HG03520 (cell line): ENCODE results near the gene CNIH3.

Experiments used
- ATAC-seq: cut with Tn5 transposase; IDR thresholded peaks from one replicate; pipeline ENCODE4 v1.9.1; 2021; ENCODE audit warnings: mild to moderate bottlenecking, moderate library complexity; ENCODE audit not compliant: unreplicated experiment

Gene CNIH3

DNA sequence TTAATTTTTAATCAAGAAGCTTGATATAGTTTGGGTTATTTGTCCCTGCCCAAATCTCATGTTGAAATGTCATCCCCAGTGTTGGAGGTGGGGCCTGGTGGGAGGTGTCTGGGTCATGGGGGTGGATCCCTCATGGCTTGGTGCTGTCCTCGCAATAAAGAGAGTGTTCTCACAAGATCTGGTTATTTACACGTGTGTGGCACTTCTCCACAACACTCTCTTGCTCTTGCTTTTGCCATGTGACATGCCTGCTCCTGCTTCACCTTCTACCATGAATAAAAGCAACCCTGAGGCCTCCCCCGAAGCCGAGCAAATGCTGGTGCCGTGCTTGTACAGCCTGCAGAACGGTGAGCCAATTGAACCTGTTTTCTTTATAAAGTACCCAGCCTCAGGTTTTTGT is 2.6 kb upstream of the CNIH3 start:
- no peak for ATAC-seq

DNA sequence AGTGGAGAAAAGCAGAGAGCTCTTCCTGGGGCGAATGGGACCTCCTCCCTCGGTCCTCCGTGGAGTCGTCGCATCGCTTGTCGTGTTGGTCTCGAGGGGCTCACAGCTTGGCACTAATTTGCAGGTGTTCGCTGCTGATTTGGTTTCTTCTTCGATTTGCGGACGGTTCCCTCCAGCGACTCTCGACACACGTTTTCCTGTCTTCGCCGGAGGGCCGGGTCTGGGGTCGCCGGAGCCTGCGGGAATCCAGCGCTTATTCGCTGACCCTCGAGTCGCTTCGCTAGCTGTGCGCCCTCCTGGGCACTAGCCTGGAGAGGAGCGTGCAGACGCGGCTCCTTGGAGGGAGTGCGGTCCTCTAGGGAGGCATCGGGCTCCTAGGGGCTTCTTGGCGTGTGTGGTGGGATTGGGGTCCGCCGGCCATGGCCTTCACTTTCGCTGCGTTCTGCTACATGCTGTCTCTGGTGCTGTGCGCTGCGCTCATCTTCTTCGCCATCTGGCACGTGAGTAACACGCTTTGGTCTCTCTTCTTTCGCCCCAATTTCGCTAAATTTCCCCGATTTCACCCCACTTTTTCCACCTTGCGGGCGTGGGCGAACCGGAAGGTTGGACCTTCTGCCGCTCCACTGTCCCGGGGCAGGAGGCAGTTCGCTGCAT is 766 bp downstream of the CNIH3 start:
- ATAC-seq = no peak

DNA sequence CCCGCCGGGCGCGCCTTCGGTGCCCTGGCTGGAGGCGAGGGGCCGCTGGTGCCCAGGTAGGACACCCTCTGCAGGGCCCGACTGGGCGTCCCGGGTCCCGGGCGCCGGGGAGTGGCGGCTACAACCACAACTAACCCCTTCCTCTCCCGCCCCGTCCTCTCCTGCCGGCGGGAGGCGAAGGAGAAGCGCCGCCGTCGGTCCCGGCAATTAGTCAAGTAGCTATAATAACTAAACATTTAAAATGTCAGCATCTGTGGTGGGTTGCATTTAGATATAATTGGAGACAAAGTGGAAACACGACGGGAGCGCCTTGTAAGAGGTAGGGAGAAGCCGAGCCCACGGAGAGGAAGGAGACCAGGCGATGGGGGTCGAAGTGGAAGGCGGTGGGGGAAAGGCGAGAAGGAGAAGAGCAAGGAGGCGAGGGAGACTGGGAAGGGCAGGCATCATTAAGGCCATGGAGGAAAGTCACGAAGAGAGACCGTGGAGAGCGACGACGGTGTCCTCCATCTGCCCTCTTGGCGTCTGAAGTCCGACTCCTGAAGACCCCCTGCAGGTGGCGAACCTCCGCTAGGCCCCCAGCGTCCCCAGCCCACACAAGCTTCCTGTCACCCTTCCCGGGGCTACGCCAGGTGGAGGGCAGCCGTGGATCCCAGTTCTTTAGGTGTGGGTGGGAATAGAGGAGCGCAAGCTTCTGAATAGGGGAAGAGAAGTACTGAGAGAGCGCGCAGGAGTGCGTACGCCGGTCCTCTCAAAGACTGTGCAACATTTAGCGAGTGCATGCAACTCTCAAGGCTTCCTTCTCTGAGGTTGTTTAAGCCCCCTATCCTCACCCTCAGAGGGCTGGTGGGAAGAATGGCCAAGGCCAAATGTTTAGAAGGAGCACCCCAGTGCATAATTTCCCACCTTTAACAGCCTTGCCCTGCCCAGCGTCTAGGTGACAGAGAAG is 1.6 kb downstream of the CNIH3 start:
- no peak for ATAC-seq

DNA sequence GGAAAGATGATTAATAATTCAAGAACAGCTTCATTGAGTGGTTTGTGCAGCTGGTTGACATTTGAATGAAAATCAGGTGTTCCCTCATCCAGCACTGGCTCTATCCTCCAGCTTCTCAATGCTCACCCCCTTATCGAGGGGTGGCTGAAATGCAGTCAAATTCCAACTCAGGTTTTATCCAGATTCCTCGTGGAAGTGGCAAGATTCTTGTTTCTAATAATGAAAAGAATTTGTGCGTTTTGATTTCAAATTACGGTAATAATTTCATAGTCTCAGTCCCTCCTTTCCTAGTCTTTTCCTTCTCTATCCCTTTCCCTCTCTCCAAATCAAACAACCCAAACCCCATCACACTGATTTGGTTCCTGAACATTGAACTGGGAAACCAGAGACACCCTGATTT is 3.1 kb downstream of the CNIH3 start:
- no peak for ATAC-seq

DNA sequence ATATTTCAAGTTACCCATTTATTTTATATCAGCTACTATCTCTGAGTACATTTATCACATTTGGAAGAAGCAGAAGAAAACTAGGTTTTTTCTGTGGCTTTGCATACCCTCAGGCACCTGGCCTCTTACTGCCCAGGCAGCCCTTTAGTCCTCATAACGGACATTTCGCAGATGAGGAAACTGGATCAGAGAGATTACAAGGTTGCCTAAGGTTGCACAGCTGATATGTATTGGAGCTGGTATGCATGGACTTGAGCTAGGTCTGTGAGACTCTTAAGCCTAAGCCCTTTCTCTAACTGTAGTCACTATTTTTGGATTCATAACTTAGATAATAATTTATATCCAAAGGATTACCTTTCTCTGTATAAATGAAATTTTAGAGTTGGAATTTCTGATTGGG is 4.0 kb downstream of the CNIH3 start:
- no peak for ATAC-seq

DNA sequence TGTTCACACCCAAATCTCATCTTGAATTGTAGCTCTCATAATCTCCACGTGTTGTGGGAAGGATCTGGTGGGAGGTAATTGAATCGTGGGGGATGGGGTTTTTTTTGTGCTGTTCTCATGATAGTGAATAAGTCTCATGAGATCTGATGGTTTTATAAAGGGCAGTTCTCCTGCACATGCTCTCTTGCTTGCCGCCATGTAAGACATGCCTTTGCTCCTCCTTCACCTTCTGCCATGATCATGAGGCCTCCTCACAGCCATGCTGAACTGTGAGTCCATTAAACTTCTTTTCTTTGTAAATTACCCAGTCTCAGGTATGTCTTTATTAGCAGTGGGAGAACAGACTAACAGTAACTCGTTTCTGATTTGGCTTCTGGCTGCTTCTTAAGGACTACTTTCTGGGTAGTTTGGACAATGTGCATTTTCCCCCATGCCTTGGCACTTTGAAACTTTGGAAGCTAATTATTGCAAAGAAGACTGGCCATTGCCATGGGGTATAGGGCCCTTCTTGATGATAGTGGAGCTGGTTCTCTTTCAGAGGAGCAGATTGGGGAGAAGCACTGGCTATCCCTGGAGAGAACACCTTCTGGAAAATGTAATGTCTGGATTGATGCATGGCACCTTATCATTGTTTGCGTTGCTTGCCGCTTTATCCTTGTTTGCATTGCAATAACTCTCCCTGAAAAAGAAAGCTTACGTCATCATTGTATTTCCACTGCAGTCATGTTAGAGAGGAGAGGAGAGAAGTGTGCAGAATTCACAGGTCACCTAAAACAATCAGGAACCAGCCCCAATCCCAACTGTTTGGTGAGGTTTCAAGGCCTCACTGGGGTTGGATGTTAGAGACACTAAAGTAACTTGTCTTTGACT is 5.9 kb downstream of the CNIH3 start:
- ATAC-seq = no peak

DNA sequence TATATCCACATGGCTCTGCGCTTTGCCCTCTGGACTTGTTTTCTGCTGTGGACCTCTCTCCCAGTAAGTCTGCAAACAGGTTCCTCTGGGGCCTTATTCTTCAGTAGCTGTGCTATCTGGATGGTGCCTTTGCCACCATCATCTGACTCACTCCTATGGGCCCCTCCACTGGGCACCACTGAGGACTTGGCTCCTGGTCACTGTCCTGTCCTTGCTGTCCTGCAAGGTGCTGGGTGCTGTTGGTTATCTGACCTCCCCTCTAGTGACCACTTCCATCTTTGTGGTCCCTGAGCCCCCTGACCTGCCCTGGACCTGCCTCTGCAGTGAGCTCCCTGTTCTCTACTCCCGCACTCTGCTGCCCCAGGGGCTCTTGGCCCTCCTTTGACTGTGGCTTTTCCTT is 6.7 kb downstream of the CNIH3 start:
- no peak for ATAC-seq

DNA sequence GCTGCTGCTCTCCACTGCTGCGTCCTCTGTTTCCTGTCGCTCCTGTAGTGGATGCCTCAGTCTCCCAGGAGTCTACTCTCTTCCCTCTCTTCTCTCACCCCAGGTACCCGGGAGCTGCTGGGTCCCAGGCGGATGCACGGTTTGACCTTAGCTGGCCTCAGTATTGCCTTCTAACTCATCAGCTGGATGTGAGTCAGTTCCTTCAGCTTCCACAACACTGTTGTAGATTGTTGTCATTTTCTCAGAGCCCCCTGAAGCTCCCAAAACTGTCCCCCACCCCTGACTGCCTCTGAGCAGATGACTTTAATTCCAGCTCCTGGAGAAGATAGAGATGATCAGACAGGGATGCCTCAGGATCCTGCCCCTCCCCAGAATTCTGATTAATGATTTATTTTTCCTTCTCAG is 7.2 kb downstream of the CNIH3 start:
- no peak for ATAC-seq

DNA sequence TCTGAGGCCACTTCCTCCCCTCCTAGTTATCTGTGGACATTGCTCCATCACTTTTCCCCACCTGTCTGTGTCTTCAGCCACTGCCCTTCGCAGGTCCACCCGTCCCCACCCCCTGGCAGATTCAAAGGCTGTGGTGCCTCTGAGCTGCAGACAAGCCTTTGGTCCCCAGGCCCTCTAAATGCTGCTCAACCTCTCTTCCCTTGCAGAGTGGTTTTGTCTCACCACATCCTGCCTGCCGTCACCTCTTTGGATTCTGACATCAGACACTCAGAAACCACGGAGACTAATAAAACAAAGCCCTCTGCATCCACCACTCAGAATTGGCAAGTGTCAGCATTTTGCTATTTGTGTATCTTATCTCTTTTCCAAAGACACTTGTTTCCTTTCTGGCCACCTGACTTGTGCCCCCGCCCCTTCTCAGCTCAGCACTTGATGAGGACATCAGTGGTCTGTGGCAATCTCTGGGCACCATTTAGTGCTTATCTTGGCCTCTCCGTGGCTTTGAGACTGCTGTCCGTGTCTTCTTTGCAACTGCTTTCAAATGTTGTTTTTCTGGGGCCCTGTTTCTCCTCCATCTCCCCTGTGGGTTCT is 7.7 kb downstream of the CNIH3 start:
- peak; percentile 94 for ATAC-seq

DNA sequence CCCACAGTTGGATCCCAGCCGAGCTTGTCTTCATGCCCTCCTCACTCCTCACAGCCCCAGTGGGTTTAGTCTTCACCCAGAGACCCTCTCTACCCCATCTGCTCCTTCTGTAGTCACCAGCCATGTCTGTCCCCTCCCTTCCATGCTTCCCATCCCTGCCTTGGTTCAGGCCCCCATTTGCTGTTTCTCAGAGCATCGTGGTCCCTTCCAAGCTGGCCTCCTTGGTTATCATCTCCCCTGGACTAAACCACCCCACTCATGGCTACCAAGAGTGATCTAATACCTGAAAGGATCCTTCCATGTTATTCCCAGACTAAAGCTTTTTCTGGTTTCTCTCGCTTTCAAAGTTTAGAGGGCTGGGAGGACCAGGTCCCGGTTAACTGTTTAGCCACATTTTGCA is 8.3 kb downstream of the CNIH3 start:
- ATAC-seq = no peak

DNA sequence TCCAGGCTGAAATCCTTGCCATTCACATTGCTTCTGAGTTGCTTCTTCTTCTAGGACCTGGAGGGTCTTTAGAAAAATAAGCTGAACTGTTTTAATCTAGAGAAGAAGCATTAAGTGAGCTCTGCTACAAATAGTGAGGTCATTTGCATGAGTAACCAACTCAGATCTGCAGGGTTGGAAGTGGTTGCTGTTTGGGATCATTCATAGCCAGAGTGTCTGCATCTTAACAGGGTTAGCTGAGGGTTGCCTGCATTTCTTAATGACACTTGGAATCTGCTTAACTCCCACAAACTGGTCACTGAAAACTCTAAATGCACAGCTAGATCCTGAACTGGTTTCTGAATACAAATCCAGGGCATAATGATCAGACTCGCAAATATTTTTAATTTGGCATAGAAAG is 9.9 kb downstream of the CNIH3 start:
- no peak for ATAC-seq

DNA sequence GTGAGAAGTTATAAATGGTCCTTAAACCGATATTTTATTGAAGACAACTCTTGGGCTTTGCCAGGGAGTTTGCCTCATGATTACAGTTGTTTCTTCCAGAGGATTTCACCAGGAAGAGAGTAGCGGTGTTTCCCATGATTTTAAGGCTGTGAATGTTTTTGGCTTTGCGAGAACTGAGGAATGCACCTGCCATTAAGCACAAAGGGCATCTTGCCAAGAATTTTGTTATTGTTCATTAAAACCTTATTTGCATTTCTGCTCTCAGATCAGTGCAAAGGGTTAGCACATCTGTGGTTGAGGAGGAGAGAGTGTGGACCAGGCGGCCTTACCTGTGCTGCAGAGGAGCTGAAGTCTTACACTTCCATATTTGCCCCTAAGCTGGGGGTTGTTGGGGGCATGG is 13.8 kb downstream of the CNIH3 start:
- no peak for ATAC-seq

DNA sequence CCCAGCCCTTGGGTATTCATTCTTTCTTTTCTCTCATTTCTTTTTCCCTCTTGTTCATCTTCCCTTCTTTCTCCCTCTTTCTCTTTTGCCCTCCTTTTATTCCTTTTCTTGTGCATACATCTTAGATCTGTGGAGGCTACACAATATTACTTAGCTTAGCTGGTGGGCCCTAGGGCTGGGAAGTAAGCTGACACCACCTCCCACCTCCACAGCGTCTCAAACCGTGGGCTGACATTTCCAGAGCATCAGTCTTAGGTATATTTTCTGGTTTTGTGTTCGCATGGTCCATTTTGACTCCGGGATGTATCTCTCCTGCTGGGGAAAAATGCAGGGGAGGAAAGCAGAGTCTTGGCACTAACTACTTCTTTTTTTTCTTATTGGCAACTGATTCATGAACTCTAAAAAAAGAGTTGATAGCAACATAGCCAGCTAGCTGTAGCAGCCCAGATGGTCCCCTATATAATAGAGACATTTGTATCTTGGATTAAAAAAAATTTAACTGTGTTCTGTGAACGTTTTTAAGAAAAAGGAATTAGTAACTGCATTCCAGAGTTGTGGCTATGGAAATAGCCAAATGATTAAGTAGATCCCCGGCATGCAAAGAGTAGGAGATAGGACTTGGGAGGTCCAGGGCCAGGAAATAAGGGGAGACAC is 15.5 kb downstream of the CNIH3 start:
- no peak for ATAC-seq

DNA sequence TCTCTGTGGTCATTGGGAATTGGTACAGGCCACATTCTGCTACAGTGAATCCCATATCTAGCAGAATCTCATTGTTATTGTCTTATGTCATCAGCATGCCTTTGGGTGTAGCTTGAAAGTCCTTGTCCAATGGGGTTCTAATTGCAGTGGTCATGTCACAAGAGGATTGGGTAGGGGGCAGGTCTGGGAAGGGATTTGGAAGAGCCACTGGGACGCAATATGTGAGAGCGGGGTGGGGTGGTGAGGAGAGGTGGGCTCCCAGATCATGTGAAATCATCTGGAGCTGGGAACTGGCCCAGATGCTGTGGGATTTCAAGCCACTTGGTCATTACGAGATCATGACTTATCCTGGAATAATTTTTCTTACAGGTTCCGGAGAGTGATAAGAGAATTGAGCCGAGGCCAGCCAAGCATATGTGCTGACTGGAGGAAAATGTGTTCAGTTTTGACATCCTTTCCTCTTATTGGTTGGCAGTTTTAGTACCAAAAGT is 16.3 kb downstream of the CNIH3 start:
- no peak for ATAC-seq

DNA sequence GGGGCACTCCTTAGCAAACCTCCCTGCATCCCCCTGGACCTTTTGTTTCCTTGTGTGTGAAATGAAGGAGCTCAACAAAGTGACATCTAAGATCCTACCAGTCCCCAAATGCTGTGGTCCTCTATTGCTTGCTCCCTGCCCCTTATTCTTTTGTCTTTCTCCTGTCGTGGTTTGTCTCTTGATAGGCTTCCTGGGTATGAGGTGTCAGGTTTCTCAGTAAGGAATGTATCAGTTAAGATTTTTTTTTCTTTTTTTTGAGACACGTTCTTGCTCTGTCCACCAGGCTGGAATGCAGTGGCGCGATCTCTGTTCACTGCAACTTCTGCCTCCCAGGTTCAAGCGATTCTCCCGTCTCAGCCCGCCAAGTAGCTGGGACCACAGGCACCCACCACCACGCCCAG is 16.8 kb downstream of the CNIH3 start:
- ATAC-seq = no peak

DNA sequence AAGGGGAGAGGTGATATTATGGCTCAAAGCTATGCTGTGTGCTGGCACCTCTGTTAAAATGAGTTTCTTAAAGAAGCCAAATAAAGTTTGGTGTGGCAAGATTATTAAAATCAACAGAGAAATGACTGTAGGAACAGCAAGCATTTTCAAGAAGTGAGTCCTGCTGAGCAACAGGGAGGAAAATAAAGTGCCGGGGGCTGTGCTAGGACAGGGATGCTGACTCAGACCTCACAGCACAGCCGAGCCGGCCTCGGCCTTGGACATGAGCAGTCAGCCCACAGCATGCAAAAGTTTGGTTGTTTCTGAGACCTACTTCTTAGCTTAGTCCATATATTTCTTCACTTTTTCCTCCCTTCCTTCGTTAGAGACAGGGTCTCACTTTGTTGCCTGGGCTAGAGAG is 19.2 kb downstream of the CNIH3 start:
- ATAC-seq = no peak

DNA sequence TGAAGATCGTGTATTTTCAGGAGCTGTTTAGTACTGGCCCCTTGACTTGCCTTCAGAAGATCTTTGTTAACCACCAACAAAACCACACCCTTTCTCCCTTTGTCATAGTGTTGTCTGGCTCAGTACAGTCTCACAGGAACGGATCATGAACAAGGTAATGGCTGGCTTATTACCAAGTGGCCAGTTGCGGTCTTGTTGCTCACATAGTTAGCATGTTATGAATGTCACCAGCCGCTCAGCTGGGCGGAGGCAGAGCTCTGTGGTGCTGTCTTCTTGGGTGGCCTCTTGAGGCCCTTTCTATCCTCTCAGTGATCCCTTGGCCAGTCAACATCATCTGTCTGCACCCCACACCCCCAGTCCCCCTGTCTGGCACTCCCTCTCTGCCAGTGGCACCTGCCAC is 21.4 kb downstream of the CNIH3 start:
- ATAC-seq = no peak

DNA sequence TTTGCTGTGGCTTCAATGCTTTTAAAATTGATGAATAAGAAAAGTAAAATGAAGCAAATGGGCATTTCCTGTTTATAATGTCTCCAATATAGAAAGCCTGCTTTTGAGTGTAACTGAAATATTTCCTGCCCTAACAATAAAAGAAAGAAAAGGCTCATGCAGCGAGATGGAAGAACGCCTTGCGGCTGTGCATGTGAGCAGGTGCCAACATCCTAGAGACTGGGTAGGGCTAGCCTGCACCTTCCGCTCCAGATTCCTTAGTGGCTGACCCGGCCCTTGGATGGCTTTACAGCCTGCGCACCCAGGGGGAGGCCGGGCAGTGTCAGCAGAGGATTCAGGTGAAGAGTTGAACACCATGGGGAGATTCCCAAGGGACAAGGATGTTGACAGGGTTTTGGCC is 21.8 kb downstream of the CNIH3 start:
- ATAC-seq = no peak

DNA sequence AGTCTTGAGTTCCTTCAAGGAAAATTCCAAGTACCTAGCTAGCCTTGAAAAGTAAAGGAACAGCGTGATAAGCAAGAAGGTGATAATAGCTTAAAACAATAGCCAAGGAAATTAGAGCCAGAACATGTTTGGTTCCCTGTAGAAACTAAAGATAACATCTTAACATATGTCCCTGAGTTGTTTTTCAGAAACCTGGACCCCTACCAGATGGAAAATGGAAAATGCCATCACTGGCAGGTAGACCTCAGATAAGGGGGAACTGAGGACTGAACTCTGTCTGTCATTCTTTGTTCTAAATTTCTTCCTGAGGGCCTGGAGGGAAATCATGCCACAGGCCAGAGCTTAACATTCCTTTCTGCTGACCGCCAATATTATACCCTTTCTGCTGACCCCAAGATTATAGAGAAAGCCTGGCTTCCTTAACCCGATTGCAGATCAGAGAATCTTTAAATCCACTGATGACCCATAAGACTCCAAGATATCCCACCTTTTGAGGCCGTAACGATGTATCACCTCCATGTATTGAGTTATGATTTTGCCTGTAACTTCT is 23.4 kb downstream of the CNIH3 start:
- no peak for ATAC-seq

DNA sequence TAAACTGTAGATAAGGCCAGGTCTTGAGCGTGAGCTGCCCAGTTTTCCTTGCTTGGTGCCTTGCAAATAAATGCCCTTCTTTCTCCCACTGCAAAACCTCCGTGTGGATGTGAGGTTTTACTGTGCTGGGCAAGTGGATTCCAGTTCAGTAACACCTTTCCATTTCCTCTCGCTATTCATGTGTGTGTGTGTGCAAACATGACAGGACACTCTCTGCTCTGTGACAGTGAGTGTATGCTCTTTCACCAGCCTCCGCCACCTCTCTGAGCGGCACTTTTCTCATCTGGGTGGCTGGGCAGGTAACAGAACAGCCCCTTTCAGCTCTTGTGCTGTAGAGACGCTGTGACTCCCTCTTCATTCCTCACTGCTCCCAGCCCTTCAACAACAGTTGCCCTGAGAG is 23.9 kb downstream of the CNIH3 start:
- no peak for ATAC-seq
